Measurements from ENCODE around the gene COL20A1.

The COL20A1 gene

DNA sequence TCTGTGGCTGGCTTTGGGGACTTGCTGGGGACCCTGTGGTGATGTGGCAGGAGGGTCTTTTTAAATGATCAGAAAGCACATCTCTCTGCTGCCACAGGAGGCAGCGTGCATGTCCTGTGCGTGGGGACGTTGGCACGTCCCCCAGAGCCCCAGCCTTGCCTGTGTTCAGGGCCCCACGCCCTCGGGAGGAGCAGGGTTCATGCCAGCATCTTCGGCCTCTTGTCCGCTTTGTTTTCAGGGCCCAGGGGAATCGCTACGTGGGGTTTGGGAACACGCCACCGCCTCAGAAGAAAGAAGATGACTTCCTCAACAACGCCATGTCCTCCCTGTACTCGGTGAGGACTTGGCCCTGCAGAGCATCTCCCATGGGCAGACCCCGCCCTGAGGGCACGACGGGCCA, 14.3 kb upstream of the COL20A1 start:
- DNase-seq = no peak

DNA sequence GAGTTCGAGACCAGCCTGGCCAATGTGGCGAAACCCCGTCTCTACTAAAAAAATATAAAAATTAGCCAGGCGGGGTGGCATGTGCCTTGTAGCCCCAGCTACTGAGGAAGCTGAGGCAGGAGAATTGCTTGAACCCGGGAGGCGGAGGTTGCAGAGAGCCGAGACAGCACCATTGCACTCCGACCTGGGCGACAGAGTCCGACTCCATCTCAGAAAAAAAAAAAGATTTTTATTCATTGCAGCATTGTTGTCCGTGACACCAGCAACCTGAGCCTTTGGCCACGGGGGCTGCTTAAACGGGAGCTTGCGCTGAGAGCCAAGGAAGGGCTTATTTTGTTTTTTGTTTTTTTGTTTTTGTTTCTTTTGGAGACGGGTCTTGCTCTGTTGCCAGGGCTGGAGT, 13.1 kb upstream of the COL20A1 start:
- DNase-seq = no peak

DNA sequence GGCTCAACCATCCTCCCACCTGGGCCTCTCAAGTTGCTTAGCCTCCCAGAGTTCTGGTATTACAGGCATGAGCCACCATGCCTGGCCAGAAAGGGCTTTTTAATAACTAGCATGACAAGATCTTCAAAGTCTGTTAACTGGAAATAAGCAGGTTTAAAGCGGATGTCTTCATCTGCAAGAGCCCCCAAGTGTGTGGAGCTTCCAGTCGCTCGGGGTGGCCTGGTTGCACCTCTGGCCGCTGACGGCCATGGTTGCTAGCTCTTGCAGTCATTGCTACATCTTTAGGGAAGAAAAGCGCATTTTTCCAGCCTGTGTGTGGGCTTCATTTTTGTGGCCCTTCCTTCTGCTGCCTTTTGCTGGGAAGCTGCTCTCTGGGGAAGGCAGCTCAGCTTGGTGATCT, 12.6 kb upstream of the COL20A1 start:
- DNase-seq = no peak

DNA sequence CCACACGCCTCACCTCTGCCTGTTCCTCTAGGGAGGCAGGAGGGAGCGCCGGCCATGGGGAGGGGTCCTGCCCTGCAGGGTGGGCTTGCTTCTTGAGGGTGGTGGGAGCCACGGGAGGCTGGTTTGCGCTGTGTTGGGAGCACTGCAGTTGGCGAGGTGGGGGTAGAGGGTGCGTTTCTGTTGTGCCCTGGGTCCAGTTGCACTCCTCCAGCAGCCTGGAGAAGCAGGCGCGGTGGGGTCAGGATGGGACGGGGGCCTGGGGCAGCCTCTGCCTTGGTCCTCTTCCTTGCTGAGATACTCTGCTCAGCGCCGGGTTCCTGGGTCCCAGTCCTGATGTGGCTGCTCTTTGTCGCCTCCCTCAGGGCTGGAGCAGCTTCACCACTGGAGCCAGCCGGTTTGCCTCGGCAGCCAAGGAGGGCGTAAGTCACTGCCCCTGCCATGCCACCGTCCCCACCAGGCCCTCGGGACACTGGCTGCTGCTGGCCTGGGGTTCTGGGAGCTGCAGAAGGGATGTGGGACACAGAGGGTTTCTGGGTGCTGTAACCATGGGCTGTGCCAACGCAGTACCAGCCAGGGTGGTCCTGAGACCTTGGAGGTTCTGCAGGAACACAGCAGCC, 11.9 kb upstream of the COL20A1 start:
- DNase-seq = no peak

DNA sequence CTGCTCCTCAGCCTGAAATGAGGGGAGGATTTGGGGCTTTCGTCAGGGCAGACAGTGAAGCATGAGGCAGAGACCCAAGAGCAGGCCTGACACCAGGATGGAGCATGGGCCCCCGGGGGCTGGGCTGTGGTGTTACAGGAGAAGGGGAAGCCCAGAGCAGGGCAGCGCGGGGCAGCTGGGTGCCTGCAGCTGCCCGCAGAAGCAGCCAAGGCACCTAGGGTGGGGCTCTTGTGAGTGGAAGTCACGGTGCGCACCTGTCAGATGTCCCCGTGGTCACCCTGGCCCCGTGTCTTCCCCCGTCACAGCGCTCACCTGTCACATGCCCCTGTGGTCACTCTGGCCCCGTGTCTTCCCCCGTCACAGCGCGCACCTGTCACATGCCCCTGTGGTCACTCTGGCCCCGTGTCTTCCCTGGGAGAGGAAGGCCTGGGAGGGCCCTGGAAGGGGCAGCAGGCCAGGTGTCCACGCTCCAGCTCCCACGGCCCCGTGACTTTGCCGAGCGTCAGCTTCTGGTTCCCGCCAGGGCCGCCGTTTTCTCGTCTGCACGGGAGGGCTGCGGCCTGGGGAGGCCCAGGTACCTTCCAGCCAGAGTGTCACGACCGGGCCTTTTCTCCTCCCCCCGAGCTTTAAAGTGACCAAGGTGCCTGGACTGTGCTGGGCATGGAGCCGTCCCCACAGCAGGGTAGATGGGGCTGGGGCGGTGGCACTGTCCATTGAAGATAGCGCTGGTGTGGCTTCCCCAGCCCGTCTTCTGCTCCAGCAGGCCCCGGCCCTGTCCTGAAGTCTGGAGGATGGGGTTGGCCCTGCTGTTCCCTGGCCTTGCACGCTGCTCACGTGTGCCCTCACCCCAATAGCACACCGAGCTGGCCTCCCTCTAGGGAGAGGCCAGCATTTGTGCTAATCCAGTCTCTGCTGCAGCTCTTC, 11.0 kb upstream of the COL20A1 start:
- no peak for DNase-seq

DNA sequence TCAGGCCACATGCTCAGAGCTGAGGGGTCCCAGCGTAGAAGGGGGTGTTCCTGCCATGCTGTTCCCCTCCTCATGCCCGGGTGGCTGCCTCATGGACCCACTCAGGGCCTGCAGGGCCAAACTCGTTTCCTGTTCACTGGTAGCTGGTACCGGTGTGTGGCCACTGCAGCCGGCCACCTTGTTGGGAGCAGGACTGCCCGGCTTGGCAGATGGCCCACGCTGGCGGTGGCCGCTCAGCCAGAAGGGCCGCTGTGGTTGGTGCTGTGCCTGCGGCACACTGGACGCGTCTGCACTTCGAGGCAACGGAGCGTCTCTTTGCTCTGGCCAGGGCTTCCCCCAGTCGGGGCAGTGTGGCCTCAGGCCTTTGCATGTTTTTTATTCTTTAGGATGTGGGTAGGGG, 10.0 kb upstream of the COL20A1 start:
- no peak for DNase-seq

DNA sequence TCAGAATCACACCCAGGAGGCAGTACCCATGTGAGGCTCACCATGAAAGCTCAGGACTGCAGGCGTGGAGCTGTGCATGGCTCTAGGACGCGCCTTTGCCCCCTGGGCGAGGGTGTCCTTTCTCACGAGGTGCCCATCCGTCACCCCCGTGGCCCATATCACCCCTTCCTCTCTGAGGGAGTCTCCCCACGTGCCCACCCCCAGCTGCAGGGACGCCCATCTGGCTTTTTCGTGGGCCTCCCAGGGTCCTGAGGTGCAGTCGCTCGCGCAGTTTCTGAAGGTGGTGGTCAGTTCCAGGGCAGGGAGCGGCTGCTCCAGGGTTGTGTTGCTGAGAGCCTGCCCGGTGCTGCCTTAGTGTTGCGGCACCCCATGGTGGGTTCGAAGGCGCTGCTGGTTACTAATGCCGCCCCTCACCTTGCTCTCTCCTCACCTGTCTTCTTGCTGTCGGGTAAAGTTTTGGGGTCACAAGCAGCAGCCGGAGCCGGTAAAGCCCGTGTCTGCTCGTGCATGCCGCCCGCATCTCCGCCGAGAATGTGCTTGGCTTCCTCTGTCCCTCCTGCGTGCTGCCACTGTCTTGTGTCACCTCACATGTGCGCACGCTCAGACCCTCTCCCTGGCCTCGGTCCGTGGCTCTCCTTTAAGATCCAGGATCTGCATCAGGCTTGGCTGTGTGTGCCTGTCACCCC, 9.4 kb upstream of the COL20A1 start:
- no peak for DNase-seq

DNA sequence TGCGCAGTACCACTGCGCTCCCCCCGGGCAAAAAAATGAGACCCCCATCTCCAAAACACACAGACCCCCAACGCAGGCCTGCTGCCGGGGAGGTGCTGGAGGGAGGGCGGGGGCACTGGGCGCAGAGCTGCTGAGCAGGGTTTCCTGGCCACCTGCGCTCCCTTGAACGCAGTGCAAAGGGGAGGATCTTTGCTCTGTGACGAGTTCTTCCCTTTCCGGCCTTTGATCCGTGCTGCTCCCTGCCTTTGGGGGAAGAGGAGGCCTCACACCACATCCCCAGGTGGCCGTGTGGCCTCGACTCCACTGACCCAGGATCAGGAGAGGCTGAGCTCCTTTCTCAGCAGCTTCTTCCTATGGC, 8.9 kb upstream of the COL20A1 start:
- DNase-seq = no peak

DNA sequence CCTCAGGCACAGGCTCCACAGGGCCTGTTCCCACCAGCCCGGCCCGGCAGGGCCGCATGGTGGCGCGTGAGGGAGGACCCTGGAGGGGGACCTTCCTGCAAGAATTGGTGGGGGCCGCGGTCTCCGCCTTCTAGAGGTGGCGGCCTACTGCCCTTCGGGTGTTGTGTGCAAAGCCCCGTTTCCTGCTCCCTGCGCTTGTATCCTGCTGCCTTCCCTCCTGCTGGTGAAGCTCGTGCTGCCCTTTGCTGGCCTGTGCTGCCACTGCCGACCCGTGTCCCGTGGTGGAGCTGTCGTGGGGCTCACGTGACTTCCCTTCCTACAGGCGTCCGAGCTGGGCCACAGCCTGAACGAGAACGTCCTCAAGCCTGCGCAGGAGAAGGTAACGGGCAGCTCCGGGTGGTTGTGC, 8.4 kb upstream of the COL20A1 start:
- no peak for DNase-seq

DNA sequence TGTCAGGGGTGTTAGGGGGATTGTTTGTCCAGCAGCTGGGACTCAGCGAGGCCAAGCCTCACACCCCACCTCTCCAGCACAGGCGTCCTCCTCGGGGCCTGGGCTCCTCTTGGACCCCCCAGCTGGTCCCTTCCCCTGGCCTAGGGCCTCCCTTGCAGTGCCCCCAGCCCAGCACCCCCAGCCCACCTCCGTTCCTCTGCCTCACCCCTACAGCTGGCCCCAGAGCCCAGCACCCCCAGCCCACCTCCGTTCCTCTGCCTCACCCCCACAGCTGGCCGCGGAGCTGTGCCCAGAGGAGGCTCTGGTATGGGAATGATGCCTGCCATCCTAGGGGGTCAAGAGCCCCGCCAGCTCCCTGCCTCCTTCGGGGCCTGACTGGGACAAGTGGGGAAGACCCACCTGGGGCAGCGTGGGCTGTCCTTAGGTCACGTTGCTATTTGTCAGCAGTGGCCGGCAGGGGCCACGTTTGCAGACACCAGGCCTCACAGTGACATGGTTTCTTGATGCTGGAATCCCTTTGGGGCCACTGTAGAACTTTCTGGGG, 7.9 kb upstream of the COL20A1 start:
- no peak for DNase-seq

DNA sequence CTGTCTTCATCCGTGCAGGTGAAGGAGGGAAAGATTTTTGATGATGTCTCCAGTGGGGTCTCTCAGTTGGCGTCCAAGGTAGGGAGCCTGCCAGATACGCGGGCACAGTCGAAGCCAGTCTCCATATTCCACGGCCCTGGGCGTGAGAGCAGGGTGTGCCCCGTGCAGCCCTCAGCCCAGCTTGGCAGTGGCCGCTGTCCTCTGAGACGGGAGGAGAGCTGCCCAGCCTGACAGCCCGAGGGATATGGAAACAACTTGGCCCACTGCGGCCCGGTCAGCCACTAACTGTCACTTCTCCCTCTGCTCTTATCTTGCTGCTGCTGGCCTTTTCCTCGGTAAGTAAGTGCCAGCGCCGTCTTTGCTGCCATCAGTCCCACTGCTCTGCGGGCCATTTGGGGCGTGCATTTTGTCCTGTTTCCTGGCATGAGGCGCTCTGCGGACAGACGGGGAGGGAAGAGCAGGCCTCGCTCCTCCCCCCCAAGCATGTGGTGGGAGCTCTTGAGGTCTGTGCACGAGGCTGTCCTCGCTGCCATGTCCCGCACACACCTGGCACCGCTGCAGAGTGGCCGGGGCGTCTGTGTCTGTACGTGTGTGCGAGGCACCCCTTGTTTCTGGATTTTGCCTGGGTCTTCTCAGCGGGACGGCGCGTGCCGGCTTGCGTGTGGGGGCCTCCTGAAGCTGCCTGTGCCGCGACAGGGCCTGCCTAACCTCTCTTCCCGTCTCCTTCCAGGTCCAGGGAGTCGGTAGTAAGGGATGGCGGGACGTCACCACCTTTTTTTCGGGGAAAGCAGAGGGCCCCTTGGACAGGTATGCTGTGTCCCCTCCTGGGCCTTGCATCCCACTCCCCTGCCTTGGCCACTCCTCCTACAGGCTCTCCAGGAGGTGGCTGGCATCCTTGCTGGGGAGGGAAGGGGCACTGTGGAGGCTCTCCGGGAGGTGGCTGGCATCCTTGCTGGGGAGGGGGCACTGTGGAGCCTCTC, 7.1 kb upstream of the COL20A1 start:
- no peak for DNase-seq

DNA sequence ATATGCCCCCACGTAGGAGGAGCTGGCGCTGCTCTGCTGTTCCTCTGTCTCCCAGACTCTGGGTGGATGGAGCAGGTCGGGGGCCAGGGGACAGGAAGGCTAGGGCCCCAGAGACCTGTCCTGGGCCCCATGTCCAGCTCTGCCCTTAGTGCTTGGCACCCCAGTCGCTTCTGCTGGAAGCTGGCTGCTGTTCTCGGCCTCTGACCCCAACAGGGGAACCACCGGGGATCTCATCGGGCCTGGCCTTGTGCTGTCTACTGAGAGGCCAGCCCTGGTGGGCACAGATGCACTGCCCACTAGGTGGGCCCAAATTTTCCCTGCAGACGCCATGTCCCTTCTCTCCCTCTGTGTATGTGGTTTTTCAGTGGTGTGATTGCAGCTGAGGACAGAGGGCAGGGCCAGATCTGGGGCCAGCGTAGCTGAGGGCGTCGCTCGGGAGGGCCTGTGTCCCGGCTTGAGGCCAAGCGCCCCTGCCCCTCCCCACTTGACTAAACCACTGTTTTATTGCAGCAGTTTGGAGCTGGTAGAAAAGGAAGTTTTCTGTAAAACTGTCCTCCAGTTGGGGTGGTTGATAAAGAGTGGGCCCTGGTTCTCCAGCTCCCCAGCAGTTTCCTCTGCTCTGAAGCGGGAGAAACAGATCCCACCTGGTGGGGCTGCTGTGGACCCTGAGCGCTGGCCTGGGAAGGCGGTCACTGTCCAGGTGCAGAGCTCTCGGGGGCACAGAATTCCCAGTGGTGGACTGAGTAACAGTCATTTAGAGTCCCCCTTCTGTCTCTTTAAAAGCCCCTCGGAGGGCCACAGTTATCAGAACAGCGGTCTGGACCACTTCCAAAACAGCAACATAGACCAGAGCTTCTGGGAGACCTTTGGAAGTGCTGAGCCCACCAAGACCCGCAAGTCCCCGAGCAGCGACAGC, 5.9 kb upstream of the COL20A1 start:
- DNase-seq = no peak

DNA sequence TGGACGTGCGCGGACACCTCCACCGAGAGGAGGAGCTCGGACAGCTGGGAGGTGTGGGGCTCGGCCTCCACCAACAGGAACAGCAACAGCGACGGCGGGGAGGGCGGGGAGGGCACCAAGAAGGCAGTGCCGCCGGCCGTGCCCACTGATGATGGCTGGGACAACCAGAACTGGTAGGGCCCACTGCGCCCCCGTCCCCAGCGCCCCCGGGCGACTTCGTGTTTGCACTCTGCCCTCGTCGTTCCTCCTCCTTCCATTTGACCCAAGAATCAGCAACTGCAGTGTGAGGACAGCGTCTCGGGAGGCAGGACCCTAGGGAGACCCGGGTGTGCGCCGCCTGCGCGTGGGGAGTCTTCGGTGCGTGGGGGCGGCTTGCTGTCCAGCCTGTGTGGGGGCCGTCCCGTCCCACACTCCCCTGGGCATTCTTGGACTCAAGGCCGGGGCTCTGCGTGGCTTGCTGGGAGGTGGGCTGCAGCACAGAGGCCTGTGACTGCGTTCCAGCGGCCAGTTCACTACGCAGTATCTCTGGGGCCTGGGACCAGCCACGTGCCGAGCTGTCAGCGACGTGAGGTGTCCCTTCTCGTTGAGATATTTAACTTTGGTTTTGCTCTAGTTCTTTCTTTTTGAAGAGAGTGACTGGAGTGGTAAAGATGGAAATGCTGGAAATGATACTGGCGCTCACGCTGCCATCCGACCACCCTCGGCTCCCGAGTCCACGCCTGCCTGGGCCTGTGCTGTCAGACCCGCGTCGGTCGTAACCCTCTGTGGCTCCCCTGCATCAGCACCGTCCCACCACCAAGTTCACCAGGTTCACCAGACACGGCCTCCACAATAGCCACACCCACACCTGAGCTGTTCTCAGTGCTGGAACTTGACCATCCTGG, 5.0 kb upstream of the COL20A1 start:
- DNase-seq = no peak

DNA sequence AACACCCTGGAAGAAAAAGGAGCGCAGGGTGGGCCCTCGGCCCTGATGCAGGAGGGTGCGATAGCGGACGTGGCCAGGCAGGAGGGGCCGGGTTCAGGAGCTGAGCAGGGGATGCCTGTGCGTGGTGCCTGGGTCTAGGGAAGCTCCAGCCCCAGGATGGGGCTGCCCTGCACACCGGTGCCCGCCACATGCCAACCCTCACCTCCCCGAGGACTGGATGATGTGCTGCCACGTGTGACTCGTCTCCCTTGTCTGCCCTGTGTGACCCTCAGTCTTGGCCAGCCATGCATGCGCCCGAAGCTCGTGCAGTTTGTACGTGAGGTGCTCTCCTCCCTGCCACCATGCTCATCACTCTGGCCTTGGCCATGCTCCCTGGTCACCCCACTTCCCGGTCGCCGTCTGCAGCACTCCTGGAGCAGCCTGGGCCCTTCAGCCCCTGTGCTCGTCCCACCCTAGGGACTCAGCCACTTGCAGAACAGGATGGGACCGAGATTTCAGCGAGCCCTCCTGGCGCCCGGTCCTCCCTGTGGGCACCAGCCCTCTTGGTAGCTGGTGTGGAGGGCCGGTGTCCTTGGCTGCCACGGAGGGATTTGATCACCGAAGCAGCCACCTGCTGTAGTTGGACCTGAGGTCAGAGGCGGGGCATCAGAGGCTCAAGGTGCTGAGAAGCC, 4.3 kb upstream of the COL20A1 start:
- DNase-seq = no peak

DNA sequence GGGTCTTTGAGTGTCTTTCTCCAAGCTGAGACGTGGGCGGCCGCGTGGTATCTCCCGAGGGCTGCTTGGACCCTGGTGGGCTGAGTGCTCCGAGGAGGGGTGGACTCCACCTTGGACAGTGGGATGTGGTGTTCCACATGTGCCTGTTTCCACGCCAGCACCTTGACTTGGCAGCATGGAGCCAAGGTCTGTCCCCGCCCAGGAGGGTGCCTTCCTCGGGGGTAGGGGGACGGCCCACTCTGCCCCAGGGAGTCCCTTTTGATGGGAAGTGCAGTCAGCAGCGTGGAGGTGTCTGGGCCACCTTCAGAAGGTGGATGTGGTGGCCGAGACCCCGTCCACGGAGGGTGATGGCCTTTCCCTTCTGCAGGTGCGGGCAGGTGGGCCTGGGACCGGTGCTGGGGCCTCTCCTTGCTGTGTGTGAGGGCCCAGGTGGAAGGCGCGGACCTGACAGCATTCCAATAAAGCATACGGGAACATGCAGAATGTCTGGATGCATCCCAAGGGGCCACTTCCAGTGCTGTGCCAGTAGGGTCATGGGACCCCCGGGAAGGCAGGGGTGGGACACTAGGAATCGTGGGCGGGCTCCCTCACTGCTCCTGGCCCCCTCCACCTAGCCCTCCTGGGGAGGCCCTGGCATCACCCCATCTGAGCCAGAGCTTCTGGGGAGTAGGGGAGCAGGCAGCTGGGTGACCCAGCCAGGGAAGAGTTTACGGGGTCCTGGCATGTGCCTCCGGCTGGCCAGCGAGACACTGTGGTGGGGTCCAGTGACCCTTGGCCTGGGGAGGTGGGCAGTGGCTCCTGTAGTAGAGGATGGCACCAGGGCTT, 3.5 kb upstream of the COL20A1 start:
- DNase-seq = no peak

DNA sequence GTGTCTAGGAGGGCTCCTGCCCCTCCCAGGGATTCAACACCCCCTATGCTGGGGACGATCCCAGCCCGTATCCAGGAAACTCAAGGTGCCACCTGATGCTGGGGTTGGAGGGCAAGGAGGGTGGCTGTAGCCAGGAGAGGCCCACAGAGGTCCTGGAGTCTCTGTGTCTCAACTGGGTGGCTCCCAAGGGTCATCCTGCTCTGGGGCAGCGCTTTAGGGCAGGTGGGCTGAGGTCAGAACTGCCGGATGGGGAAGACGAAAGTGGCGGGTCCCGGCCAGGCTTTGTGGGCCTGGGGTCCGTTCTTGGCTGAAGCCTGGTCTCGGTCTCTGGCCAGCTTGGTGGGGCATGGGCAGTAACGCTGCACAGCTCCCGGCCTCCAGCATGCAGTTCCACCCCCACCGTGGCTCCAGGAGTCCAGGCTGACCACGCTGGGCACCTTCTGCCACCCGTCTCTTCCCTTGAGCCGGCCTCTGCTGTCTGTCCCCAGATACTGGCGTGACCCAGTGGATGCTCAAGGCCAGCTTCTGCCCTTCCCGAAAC, 2.8 kb upstream of the COL20A1 start:
- DNase-seq = no peak

DNA sequence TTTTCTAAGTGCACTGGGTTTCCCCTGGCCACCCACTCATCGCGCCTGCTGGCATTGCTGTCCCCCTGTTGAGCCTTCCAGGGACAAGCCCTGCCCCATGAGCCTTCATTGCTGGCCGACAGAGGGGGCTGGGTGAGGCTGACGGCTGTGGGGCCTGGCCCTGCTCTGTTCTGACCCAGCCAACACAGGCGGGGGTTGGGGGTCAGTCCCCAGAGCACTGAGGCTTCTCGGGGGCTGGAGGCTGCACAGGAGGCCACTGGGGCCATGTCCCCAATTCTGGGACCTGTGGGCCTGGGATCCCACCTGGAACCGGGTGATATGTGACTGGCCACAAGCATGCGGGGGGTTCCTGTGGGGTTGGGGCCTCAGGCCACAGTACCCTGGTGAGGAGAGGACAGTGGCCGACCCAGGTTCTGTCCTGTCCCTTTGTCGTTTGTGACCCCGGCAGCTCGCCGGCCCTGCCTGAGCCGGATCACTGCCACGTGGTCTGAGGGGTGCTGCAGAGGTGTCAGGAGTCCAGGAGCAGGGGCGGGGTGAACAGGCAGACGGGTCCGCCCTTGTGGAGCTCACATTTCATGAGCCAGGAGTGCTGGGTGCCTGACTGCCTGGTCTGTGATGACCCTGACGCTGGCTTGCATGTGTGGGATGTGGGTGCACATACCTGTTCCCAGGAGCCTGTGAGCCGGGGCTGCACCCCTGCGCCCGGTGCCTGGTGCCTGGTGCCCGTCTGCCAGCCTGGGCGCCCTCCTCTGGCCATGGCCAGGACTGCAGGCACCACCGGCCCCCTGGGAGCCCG, 2.1 kb upstream of the COL20A1 start:
- DNase-seq = peak; percentile 65

DNA sequence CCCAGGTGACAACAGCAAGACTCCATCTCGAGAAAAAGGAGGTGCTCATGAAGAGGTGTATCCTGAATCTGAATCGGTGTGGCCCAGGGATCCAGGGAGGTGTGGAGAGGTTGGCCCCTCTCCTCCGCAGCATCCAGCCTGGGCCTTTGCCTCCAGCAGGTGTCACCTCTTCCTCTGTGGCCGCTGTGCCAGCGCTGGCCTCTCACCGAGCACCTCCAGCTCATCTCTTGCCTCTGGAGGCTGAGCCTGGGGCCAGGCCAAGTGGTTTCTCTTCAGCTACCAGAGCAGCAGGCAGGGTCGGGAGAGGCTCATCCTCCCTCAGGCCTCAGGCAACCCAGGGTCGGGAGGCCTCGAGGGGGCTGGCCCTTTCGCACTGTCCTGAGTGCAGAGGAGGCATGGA, 1.2 kb upstream of the COL20A1 start:
- DNase-seq = no peak

All from stimulated activated CD4-positive, alpha-beta T cell treated with anti-CD3 and anti-CD28 coated beads, Interleukin-12 subunit alpha, Interleukin-12 subunit beta, amount 100 ng/mL, for 4 hours (primary cell).